Renal pelvis (tissue), 4 donors: ENCODE results near the gene OPCML. TPM values are rescaled to one million over a fixed set of nuclear protein-coding genes. Genes with fewer than 3 reads are reported as not detected.

Experiments used
- DNase-seq: peaks from one replicate; pipeline ENCODE4 v3.0.0-alpha.2; 2013
- polyA plus RNA-seq, 3 donors: library from polyadenylated mRNA; unstranded; fragments of 120-200 nt; gene quantifications; one replicate each; pipeline ENCODE4 v1.2.1, GENCODE V29; 2013; ENCODE audit not compliant: insufficient read length in 3 of 3

Gene OPCML
- polyA plus RNA-seq, 3 donors, result 9.9 to 14.8 (median 14.6) TPM

DNA sequence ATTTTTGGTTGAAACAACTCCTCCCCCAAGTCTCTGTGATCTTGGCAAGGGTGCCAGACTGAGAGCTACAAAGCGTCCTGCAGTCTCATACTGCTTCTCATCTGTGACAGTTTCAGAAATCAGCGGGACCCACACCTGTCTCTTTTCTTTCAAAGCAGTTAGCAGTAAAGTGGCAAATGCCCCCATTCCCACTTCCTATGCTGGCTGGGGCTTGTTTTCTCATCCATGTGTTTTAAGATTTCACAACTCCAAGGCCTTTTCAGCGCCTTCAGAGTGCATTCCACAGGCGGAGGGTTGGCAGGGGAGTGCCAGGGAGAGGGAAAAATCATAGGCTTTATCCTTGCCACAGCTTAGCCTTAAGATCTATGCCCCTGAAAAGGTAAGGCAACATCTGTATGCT lies 493.5 kb downstream of the OPCML start:
- DNase-seq, result no peak

DNA sequence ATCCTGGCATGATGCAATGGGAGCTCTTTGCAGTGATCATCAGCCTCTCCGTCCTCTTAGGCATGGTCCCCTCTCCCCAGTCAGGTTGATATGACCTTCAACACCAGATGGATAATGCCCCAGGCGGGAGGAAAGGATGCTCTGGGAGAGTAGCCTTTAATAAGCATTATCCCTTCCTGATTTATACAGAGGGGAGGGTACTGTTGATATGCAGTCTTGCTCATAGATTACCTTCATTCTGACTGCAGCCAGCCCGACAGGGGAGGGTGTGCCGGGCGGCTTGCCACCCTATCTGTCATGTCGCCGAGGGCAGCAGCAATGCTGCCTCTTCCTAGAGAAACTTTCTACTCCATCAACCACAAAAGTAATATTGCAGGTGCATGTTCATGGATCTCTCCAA lies 497.4 kb downstream of the OPCML start:
- no peak for DNase-seq

DNA sequence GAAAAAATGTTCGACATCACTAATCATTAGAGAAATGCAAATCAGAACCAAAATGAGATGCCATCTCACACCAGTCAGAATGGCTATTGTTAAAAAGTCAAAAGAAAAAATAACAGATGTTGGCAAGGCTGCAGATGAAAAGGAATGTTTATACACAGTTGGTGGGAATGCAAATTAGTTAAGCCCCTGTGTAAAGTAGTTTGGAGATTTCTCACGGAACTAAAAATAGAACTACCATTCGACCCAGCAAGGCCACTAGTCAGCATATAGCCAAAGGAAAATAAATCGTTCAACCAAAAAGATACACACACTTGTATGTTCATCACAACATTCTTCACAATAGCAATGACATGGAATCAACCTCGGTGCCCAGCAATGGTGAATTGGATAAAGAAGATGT lies 503.2 kb downstream of the OPCML start:
- DNase-seq, result no peak

DNA sequence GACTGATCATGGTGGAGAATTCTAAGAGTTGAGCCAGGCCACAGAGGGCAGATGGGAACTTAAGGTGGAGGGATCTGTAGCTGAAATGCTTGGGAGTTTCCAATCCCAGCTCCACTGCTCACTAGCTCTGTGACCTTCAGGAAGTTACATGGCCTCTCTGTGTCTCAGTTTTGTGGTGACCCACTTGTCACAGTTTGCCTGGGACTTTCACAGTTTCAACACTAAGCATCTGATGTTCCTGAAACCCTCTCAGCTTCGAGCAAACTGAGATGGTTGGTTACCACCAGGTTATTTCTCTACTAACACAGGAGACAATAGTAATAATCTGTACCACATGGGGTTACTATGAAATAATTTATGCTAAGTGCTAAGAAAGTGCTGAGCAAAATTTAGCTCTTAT lies 505.3 kb downstream of the OPCML start:
- DNase-seq, result no peak

DNA sequence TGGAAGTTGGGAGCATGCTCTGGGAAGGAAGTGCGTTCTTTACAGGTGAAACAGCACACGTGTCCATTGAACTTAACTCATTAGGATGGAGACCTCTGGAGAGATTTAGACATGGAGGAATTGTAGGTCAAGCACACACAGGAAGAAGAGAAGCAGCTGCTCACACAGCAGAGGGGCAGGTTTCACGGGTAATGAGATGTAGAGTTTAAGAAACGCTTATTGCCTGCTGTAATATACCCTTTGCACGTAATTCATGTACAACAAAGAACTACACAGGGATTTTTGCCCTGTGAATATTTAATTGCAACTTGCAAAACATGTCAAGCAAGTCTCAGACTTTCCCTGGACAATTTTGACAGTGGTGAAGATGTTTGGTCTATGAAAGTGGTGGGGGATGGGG lies 508.0 kb downstream of the OPCML start:
- DNase-seq, result peak; percentile 15

DNA sequence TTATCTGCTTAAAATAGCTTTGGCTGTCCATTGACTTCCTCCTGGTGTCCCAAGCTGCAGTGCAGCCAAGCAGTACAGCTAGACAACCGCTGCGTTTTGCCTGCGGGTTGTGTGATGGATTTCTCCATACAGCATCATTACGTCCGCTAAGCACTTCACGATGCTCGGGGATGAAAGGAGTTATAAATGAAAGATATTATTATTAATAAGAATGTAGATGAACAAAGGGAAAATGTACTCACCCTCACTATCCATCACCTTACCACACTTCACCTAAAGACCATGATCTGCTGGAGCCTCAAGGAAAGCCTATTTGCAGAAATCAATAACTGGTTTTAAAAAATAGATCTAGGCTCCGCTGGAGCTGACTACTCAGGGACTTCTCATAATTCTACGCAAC lies 509.1 kb downstream of the OPCML start:
- no peak for DNase-seq

DNA sequence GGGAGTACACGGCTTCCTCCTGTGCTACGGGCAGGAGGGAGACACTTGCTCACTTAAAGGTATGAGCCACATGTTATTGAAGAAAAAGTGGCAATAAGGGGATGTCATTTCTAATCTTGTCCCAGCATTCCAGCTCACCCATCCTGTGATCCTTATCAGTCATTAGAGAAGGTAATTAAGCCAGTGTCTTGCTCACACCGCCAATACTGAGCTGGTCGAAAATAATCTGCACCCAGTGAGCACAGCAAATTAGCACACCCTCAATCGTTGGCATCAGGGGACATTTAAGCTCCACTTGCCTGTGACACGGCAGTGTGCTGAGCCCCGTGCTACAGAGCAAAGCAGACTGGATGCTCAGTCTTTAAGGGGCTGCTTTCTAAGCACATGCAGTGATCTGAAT lies 510.7 kb downstream of the OPCML start:
- DNase-seq, result no peak

DNA sequence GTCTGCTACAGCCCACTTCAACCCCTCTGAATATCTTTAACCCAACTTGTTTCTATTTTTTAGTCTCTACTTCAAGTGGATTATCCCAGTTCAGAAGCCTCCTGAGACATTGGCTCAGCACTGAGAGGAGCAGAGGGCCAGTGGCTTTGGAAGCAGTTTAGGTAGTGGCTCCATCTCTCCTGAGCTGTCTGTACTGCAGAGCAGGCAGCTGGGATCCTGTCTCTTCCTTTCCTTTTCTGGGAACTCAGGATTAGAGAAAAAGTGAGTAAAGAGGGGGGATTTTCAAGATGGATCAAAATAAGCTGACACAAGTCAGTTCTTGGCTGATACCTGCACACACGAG lies 512.0 kb downstream of the OPCML start:
- DNase-seq, result no peak

DNA sequence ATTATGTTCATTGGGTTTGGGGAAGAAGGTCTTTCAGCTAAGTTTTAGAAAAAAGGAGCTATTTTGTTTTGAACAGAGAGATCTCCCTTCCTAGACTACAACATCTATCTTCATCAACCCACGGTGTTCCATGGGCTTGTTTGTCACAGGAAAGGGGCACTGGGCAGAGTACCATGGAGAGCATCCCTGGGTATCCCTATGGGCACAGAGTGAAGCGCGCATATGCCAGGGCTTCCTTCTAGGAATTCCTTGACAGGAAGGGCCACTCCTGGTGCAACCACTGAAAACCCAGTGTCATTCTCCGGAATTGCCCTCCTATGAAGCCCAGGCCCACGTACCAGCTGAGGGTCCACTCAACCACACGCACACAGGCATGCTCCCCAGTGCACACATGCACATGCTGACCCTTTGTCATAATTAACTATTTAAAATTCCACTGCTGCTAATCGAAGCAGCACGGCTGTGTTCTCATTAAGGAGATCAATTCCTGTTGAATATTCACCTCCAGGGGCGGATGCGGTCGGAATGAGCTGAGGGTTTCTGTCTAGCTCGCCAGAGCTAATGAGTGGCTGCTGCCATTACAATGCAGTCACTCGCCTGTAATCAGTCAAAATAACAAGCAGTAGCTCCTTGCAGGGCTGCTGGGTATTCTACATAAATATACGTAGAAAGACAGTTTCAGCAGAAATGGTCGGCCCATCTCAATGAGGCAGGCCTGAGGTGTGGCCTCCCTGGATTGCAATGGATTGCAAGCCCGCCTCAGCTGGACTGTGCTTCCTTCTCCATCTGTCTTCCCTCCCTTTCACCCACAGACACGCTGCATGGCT lies 512.5 kb downstream of the OPCML start:
- no peak for DNase-seq

DNA sequence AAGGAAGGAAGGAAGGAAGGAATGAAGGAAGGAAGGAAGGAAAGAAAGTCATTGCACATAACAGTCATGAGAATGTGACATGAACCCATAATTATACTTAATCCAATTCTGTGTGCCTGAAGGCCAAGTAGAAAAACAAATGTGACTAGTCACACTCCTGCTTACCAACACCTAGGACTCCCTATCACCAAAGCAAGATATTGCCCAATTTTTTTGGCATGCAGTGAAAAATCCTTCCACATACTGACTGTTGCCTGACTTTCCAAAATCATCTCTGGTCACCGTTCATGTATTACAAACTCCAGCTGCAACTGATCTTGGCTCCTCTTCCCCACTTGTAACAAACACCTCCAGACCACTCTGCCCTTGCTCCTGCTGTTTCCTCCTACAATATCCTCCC lies 516.8 kb downstream of the OPCML start:
- no peak for DNase-seq

DNA sequence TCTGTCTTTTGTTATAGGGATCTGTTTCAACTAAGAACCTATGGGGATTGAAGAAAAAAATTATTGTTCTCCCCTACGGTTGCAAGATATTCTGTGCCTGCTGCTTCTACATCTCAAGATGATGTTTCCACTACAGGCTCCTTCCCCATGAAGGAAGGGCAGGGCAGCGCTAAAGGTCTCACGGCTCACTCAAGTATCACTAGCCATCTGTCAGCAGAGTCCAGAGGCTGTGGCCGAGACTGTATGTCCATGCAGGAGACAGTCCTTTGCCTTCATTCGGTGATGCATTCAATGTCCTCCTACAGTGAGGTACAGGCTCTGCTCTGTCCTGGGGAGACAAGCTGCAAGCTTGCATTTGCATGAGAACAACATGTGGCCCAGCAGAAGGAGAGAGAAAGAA lies 518.0 kb downstream of the OPCML start:
- no peak for DNase-seq

DNA sequence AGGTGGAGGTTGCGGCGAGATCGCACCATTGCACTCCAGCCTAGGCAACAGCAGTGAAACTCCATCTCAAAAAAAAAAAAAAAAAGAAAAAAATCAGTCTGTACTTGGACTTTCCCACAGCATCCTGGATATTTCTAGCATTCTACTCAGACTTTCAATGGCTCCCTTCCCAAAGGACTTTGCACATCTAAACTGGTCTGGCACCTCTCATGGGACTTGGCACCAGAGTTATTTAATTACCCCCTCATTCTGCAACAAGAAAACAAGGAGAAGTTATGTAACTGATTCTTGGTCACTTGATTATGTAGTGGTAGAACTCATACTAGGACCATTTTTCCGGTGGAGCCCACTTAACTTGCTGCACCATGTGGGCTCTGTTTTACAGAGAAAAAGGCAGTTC lies 519.5 kb downstream of the OPCML start:
- no peak for DNase-seq

DNA sequence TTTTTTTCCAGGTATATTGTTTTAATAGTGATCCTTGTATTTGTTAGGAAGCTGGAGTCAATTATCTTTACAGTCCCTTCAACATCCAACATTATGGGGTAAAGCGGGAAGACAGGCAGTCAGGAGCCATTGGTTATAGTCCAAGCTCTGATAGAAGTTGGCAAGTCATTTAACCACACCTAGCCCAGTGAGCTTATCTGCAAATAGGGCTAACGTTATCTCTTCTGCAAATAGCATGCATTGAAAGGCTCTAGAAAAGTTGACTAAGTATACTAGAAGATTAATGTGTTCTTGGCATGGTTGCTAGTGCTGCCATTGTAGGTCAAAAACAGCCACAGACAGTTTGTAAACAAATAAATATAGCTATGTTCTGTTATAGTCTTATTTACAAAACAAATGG lies 520.7 kb downstream of the OPCML start:
- no peak for DNase-seq

DNA sequence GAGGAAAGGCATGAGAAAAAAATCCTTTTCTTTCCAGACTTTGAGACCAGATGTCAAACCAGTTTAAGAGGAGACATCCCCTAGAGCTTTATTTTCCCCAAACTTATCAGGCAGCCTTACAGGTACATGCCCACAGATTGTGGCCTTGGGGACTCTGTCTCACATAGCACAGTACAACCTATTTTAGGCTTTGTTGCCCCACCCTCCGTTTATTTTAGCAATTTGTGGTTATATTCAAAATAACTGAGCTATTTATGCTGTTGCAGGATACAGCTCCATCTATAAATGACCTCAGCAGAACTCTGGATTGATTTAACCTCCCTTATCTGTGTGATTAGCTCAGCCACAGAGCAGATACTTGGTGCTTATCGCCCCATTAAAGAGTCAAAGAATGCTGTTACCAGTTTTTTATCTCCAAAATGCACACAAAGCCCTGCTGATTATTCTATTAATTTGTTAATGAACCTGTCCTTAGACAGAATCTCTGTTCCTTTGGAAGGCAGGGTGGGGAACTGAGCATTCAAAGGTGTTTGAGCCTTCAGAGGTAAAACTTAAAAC lies 525.2 kb downstream of the OPCML start:
- no peak for DNase-seq

DNA sequence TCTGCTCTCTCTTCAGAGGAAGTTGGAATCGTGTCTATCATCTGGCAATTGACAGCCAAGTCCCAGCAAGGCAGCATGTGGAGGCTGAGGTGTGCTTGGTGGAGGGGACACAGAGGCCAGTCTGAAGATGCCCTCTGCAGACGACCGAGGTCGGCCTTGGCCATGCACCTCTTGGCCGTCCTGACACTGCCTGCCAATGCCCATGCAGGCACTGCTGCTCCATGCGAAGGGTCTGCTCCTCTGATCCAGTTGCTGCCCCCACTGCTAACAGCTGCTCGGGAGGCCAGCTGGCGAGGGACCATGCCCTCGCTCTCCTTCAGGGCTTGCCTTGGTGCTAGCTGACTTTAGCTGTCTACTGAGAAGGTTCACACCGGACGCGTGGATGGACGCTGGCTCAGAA lies 527.9 kb downstream of the OPCML start:
- no peak for DNase-seq

DNA sequence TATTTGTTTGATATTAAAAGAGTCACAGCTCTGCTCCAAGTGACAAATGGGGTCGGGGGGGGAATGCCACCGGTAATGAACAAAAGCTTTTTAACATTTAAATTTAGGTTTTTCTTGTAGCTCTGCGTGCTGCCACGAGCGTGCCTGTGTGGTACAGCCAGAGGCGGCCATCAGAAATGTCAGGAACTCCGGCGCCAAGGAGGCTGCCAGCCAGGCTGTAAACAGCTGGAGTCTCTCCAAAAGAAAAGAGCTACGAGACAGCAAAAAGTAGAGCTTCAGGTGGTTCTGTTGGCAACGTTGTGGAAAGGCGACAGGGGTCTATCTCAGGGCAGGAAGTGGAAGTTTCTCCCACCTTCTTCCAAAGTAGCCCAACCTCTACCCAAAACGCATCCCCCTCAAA lies 532.8 kb downstream of the OPCML start:
- no peak for DNase-seq

DNA sequence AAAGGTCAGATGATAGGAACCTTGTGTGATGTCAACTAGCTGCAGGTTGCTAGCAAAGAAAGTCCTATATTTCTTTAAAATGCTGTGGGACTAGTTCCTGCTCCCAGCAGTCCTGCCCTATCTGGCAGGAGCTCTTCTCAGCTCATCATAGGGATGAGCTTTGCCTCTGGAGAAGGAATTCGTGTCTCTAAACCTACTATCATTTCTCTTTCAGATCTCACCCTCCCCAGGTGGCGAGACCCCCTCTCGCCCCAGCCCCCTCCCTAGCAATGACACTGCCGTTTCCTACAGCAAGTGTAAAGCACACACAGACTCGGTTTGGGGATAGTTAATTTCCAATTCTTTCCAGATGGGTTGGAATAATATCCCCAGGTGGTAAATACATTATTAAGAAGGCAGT lies 533.3 kb downstream of the OPCML start:
- no peak for DNase-seq

DNA sequence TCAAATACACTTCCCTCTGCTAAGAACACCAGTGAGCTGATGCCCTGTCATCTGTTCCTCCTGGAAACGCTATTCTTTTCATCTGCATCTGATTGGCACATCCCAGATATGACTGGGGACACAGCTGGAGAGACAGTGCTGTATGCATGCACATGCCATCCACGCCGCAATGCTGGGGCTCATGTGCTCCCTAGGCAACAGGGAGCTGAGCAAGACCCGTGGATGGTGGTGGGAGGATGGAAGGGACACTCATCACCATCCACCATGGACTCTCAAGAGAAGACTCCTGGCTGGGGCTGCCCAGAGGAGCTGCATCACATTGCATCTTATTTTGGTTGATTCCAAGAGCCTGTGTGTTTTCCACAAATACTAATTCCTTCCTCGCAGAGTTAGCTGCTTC lies 534.9 kb downstream of the OPCML start:
- DNase-seq, result no peak

DNA sequence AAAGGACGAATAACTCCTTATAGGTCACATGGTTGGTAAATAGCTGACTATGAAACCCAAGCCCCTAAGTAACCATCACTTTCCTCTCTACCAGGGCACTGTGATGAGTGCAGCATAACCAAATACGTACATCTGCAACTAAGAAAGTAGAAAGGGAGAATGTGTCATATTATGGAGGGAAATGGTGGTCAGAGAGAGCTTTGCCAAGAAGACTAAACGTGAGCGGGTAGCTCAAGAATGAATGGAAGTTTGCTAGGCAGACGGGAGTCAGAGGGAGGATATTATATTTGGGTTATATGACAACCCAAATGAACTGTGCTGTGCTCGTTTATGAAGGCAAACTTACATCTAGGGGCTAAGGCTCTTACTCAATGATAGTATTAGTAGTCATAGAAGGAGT lies 537.3 kb downstream of the OPCML start:
- no peak for DNase-seq

DNA sequence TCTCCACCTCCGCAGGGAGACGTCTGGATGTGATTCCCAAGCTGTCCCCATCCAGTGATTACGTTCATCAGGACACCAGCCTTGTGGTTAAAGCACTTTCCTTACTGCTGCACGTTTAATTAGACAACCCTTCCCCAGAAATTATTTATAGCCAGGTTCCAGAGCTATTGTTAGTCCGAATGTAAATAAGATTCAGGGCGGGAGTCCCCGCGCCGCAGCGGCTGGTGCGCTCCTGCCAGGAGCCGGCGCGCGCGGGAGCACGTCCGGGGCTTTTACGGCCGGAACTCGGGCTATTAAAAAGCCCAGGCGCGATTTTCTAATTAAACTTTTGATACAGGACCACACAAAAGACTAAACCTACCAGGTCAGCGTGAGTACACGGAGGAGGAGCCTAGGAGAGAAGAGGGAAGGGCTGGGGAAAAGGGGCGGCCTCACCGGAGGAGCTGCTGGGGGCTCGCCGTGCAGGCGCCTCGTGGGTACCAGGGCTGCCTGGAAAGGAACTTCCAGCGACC lies 538.3 kb downstream of the OPCML start:
- DNase-seq, result peak; percentile 52

DNA sequence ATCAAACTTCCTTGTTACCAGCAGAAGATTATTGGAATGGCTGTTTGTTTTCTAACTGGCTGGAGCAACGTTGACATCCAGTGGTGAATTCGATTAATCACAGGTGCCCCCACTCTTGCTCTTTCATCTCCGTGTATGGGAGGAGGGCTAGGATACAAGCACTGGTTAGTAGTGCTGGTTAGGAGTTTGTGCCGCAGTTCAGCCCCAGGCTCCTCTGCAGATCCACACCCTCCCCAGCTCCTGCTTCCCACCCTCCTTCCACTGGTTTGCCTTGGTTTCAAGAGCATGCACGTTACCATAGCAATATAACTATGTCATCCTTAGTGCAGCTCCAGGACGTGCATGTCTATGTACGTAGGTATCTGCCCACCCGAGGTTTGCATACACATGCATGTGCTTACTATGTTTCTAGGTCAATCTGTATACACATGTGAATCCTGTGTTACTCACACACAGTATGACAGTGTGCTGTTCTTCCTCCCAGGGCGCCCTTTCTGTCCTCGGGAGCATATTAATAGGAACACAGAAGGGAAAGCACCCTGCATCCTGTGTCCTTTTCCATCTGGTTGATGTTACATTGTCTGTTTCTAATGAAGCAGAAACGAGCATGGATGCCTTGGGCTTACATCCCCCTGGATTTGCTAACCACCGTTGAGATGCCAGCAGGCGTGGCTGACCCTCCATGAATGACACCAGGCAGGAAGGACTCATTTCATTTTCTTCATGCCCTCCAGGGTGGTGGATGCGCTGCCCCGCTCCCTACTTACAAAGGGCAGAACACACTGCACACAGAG lies 539.3 kb downstream of the OPCML start:
- no peak for DNase-seq

DNA sequence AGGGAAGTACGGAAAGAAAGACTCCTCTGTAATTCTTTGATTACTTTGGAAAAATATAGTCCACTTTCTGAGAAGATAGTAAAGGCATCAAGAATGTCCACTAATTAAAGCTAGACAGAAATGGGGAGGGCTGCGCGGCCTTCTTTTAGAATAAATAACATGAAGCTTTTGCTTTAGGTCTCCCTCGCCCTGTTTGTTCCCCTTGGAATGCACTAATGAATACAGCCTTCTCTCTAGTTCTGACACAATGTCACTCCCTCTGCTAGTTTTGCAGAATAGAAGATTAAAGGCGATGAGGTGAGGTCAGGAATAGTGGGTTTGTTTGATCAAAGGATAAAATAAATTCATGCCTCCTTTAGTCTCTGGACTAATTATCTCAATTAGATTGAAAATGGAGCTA lies 543.9 kb downstream of the OPCML start:
- DNase-seq, result no peak

DNA sequence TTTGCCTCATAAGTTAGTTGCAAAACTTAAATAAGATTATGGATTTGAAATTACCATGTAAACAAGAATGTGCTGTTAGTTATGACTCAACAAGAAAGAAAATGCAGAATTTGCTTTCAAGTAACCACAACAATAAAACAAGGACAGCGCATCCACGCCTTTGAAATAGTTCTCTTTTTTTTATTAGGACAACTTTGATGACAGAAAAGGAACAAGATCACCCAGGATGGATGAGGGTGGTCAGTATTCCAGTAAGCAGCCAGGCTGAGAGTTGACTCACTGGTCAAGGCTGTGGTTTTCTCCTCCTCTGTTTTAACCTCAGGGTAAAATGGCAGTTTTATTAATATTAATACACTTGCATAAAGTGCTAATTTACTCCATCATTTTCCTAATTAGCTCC lies 544.4 kb downstream of the OPCML start:
- no peak for DNase-seq
